Subcutaneous adipose tissue (tissue), 4 donors: ENCODE results near the gene SPATS2. TPM values are rescaled to one million over a fixed set of nuclear protein-coding genes. Genes with fewer than 3 reads are reported as not detected.

Source experiments
- total RNA-seq, 4 donors: library from RNA; depleted of rRNA; stranded (reverse); fragments of >200 nt; gene quantifications; one replicate each; pipeline ENCODE4 v1.1.0, GENCODE V29; 2016
- TF ChIP-seq, protein P1 (sequence below): fragments of 450-650 bp; IDR thresholded peaks from one replicate; pipeline ENCODE4 v1.5.1; 2016; ENCODE audit warnings: low read depth, mild to moderate bottlenecking, control low read depth, antibody characterized with exemption, moderate library complexity

The SPATS2 gene
- total RNA-seq, 4 donors from 2014 or later = 10.1 to 19.5 (median 12.3) TPM

DNA sequence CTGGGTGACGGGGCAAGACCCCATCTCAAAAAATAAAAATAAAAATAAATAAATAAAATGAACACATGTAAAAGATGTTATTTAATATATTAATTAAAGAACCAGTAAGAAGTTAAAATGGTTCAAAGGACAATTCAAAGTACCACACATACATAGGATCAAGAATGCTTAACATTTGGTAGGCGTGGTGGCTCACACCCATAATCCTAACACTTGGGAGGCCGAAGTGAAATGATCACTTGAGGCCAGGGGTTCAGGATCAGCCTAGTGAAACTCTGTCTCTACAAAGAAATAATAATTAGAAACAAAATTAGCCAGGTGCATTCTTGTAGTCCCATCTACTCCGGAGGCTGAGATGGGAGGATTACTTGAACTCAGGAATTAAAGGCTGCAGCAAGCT is 53.3 kb downstream of the SPATS2 start:
- TF ChIP-seq, protein P1, sequence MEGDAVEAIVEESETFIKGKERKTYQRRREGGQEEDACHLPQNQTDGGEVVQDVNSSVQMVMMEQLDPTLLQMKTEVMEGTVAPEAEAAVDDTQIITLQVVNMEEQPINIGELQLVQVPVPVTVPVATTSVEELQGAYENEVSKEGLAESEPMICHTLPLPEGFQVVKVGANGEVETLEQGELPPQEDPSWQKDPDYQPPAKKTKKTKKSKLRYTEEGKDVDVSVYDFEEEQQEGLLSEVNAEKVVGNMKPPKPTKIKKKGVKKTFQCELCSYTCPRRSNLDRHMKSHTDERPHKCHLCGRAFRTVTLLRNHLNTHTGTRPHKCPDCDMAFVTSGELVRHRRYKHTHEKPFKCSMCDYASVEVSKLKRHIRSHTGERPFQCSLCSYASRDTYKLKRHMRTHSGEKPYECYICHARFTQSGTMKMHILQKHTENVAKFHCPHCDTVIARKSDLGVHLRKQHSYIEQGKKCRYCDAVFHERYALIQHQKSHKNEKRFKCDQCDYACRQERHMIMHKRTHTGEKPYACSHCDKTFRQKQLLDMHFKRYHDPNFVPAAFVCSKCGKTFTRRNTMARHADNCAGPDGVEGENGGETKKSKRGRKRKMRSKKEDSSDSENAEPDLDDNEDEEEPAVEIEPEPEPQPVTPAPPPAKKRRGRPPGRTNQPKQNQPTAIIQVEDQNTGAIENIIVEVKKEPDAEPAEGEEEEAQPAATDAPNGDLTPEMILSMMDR = no peak

DNA sequence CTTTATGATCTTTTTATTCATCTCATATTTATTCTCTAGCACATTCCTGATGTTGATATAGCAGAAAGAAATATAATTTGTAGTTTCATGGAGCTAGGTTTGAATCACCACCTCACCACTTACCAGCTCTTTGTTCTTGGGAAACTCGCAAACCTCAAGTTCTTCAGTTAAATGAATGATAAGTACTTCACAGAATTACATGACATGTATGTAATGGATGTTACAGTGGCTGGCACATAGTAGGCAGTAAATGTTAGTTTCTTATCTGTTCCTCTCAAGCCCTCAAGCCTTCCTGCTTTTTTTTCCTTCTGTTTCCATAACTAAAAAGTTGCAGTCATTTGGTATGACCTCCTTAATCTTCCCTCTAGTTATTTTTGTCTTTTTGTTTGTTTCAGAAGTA is 54.9 kb downstream of the SPATS2 start:
- TF ChIP-seq, protein P1 = no peak

DNA sequence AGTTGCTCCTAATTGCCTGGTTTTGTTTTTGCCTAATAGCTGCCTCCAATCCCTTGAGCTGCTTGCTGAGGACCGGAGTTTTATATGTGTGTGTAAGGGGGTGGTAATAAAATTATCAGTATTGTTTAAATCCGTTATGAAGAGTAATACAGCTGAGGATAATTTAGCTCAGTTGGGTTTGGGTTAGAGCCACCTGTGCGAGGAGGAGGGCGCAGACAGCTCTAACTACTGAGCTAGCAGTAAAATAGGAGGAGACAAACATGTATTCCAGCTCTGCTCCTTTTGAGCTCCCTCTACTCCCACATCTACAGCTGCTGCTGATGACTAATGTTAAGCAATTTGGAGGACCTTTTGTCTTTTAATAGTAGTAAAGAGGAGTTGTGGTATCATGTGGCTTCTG is 61.5 kb downstream of the SPATS2 start:
- TF ChIP-seq, protein P1 = no peak

DNA sequence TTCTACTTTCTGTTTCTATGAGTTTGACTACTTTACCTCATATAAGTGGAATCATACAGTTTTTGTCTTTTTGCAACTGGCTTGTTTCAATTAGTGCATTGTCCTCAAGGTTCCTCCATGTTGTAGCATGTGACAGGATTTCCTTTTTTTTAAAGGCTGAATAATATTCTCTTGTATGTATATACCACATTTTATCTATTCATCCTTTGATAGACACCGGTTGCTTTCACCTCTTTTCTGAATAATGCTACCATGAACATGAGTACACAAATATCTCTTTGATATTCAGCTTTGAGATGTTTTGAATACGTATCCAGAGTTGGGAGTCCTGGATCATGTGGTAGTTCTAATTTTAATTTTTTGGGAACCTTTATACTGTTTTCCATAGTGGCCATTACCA is 65.4 kb downstream of the SPATS2 start:
- TF ChIP-seq, protein P1 = no peak

DNA sequence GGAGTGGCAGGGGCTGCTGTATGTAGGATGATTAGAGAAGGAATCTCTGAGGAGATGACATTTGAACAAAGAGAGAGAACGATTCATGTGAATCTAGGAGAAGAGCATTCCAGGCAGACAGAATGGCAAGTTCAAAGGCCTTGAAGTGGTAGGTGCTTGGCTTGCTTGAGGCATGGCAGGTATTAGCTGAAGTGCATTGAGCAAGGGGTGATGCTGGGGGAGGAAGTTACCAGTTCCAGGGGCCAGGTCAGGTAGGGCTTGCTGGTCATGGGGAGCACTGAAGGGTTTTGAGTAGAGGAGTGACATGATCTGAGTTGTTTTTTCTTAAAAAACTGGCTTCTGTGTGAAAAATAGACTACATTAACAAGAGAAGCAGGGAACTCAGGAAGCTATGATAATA is 71.8 kb downstream of the SPATS2 start:
- TF ChIP-seq, protein P1 = no peak

DNA sequence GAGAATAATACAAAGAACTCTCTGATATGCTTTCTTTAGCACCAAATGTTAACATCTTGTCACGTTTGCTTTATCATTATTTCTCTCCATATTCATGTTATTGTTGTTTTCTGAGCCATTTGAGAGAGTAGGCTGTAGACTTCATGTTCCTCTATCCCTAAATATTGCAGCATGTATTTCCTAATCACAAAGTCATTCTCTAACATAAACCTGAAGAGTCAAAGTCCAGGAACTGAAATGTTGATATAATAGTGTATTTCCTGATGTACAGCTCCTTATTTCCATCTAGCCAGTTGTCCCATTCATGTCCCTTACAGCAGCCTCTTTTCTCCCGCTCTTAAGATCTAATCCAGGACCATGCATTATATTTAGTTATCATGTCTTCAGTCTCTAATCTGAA is 72.8 kb downstream of the SPATS2 start:
- TF ChIP-seq, protein P1 = no peak

DNA sequence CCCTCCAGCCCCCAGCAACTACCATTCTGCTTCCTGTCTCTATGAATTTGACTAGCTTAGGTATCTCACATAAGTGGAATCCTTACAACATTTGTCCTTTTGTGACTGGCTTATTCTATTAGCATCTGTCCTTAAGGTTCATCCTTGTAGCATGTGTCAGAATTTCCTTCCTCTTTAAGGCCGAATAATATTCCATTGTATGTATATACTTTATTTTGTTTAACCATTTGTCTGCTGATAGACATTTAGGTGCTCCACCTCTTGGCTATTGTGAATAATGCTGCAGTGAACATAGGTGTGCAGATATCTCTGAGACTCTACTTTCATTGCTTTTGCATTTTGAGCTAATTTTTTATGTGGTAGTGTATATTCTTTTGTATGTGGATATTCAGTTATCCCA is 75.7 kb downstream of the SPATS2 start:
- TF ChIP-seq, protein P1 = no peak
